ENCODE measurements around the gene GPR132.

DNA sequence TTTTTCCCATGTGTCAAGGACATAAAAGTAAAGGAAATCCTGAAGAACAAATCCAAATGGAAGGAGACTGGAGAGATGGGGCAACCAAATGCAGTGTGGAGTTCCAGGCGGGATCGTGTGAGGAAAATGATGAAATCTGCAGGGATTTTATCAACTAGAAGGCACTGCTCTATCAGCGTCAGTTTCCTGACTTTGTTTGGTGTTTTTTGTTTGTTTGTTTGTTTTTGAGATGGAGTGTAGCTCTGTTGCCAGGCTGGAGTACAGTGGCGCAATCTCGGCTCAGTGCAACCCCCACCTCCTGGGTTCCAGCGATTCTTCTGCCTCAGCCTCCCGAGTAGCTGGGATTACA, 43.3 kb upstream of the GPR132 start:
- TF ChIP-seq, protein P1, sequence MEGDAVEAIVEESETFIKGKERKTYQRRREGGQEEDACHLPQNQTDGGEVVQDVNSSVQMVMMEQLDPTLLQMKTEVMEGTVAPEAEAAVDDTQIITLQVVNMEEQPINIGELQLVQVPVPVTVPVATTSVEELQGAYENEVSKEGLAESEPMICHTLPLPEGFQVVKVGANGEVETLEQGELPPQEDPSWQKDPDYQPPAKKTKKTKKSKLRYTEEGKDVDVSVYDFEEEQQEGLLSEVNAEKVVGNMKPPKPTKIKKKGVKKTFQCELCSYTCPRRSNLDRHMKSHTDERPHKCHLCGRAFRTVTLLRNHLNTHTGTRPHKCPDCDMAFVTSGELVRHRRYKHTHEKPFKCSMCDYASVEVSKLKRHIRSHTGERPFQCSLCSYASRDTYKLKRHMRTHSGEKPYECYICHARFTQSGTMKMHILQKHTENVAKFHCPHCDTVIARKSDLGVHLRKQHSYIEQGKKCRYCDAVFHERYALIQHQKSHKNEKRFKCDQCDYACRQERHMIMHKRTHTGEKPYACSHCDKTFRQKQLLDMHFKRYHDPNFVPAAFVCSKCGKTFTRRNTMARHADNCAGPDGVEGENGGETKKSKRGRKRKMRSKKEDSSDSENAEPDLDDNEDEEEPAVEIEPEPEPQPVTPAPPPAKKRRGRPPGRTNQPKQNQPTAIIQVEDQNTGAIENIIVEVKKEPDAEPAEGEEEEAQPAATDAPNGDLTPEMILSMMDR (IDR thresholded peaks at IDR 0.05), result no peak
- TF ChIP-seq POLR2AphosphoS5 (IDR thresholded peaks at IDR 0.05) (no peak), POLR2A (IDR thresholded peaks at IDR 0.05) (no peak)

Measured in breast epithelium (tissue), 3 donors.